ENCODE results near the gene OLFML1.

Gene OLFML1

DNA sequence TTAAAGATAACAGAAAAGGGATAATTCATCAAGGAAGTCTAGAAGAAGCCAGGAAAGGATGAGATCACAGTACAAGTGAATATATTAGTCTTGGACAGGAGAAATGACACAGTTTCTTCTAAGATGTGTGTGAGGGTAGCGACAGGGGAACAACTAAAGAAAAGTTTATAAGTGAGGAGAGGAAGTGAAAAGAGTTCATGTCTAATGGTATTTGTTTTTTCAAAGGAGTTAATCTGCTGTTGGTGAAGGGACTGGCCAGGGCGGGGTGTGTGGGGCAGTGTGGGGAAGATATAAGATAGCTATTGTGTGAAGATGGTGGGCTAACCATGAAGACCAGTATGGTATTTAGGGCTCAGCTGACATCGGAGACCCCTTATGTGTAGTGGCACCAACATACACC lies 20.9 kb downstream of the OLFML1 start:
- TF ChIP-seq, protein P1, sequence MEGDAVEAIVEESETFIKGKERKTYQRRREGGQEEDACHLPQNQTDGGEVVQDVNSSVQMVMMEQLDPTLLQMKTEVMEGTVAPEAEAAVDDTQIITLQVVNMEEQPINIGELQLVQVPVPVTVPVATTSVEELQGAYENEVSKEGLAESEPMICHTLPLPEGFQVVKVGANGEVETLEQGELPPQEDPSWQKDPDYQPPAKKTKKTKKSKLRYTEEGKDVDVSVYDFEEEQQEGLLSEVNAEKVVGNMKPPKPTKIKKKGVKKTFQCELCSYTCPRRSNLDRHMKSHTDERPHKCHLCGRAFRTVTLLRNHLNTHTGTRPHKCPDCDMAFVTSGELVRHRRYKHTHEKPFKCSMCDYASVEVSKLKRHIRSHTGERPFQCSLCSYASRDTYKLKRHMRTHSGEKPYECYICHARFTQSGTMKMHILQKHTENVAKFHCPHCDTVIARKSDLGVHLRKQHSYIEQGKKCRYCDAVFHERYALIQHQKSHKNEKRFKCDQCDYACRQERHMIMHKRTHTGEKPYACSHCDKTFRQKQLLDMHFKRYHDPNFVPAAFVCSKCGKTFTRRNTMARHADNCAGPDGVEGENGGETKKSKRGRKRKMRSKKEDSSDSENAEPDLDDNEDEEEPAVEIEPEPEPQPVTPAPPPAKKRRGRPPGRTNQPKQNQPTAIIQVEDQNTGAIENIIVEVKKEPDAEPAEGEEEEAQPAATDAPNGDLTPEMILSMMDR (IDR thresholded peaks at IDR 0.05; ENCODE audit: low read depth, low read length), result no peak
- Histone ChIP-seq H3K27me3 (ENCODE audit: insufficient read depth, low read depth, severe bottlenecking) (peaks cover 56% of the 10 kb centered on the region), H3K36me3 (no peaks in the 10 kb centered on the region), H3K4me3 (ENCODE audit: low read depth, low read length) (no peak overlapping the region), H3K9me3 (ENCODE audit: severe bottlenecking) (no peaks in the 10 kb centered on the region), H3K27ac (no peak overlapping the region)
- no peak for DNase-seq

- TF ChIP-seq, protein P1 (IDR thresholded peaks at IDR 0.05; ENCODE audit: low read depth, low read length), result no peak
Measured at GRCh38 chr11:7508087-7508486, 22.8 kb downstream of the OLFML1 start.

DNA sequence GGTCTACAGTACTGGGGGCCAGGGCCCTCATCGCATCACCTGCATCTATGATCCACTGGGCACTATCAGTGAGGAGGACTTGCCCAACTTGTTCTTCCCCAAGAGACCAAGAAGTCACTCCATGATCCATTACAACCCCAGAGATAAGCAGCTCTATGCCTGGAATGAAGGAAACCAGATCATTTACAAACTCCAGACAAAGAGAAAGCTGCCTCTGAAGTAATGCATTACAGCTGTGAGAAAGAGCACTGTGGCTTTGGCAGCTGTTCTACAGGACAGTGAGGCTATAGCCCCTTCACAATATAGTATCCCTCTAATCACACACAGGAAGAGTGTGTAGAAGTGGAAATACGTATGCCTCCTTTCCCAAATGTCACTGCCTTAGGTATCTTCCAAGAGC lies 24.7 kb downstream of the OLFML1 start:
- DNase-seq, result no peak
- Histone ChIP-seq H3K36me3 (no peaks in the 10 kb centered on the region), H3K9me3 (ENCODE audit: severe bottlenecking) (no peaks in the 10 kb centered on the region), H3K4me3 (ENCODE audit: low read depth, low read length) (no peak overlapping the region), H3K27ac (no peak overlapping the region), H3K27me3 (ENCODE audit: insufficient read depth, low read depth, severe bottlenecking) (peaks cover 48% of the 10 kb centered on the region)
- TF ChIP-seq, protein P1 (IDR thresholded peaks at IDR 0.05; ENCODE audit: low read depth, low read length), result no peak

More at GRCh38 chr11:7508087-7508486, 22.8 kb downstream of the OLFML1 start:
- Histone ChIP-seq H3K9me3 (ENCODE audit: severe bottlenecking) (no peaks in the 10 kb centered on the region), H3K36me3 (no peaks in the 10 kb centered on the region), H3K27ac (no peak overlapping the region), H3K4me3 (ENCODE audit: low read depth, low read length) (no peak overlapping the region), H3K27me3 (ENCODE audit: insufficient read depth, low read depth, severe bottlenecking) (peaks cover 51% of the 10 kb centered on the region)
- no peak for DNase-seq

GRCh38 chr11:7511401-7511800 lies 26.1 kb downstream of the OLFML1 start:
- TF ChIP-seq, protein P1 (IDR thresholded peaks at IDR 0.05; ENCODE audit: low read depth, low read length), result no peak
- H3K36me3 ChIP-seq, result no peaks in the 10 kb centered on the region
- DNase-seq, result no peak
- H3K27me3 ChIP-seq (ENCODE audit: insufficient read depth, low read depth, severe bottlenecking), result peaks cover 44% of the 10 kb centered on the region
- no peak overlapping the region for H3K27ac ChIP-seq
- H3K4me3 ChIP-seq (ENCODE audit: low read depth, low read length), result no peak overlapping the region
- no peaks in the 10 kb centered on the region for H3K9me3 ChIP-seq (ENCODE audit: severe bottlenecking)

DNA sequence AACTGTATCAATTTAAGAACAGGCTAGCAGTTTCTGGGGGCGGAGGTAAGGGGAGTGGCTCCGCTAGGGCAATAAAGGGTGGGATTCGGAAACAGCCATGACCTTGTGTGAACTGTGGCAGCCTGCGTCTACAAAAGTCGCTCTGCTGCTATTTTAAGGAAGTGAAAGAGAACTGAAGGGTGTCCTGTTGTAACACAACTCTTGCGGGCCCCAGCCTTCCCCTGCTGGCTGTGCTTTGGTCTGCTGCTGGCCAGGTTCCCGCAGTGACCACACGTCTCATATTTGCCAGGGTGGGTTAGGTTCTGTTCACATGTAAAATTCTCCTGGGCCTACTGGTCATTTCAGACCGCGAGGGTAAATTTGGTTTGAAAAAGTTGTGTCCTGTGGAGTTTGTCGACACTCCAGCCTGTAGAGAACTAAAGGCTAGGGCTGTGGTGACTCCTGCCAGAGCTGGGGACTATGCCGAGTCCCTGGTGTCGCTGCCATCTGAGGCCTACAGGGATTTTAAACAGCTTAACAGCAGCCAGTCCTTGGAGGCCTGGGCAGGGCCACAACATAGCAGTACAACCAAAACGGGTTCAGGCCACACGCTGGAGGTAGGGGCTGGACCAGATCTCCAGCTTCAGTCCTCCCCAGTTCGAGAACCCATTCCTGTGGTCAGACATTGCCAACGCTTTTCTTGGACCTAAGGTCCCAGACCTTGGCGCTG lies 27.4 kb downstream of the OLFML1 start:
- Histone ChIP-seq H3K27me3 (ENCODE audit: insufficient read depth, low read depth, severe bottlenecking) (peaks cover 34% of the 10 kb centered on the region), H3K36me3 (no peaks in the 10 kb centered on the region), H3K9me3 (ENCODE audit: severe bottlenecking) (no peaks in the 10 kb centered on the region), H3K4me3 (ENCODE audit: low read depth, low read length) (peak overlapping the region; percentile 57), H3K27ac (no peak overlapping the region)
- TF ChIP-seq, protein P1 (IDR thresholded peaks at IDR 0.05; ENCODE audit: low read depth, low read length), result no peak
- peak; percentile 30 for DNase-seq

Measured in WERI-Rb-1 (cell line).